Lower leg skin (tissue), 3 donors: Measurements from ENCODE around the gene TRIM5.

ENCODE experiments used
- CTCF ChIP-seq, 3 donors: fragments of 450-650 bp; IDR thresholded peaks; one replicate each; pipeline ENCODE4 v1.5.1; 2016; ENCODE audit warnings: antibody characterized with exemption in 3 of 3, mild to moderate bottlenecking in 3 of 3, moderate library complexity in 2 of 3
- POLR2A ChIP-seq, 2 donors: fragments of 450-650 bp; IDR thresholded peaks; one replicate each; pipeline ENCODE4 v1.6.1; 2016 to 2017; ENCODE audit warnings: antibody characterized with exemption in 2 of 2, mild to moderate bottlenecking in 1 of 2, moderate library complexity in 1 of 2

DNA sequence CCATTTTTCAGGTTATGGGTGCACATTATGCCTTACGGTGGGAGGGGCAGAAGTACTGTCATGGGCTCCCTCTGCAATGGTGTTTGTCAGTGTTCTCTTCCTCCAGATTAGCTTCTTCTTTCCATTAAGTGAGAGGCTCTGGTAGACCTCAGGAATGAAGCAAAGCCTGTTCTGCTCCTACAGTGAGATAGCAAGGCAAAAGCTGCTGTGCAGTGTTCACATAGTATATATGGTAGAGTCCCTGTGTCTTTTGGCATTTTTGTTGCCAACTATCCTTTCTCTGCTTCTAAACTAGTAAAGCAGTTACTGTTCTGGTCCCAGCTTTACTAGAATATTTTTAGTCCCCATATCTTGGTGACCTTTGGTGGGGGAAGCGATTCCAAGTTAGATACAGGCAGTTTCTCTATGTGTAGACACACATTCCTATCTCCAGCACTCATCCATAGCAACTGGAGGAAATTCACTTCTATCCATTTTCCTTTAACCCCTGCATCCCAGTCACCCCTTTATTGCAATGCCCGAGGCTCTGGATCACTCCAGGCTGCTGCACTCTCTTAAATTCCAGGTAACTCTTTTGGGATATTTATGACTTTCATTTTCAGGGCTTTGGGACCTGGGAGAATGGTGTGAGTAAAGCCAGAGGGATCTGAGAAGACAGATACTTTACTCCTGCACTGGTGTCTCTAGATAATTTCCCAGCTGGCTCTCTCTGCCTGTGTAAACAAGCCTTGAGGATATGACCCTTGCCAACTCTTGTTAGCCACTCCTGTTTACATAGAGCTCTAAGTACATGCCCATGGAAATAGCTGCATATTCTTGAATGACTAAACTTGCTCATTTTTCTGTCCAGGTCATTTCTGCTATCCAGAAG lies 64.0 kb downstream of the TRIM5 start:
- TF ChIP-seq POLR2A (IDR thresholded peaks at IDR 0.05), result no peak
- no peak for TF ChIP-seq CTCF (IDR thresholded peaks at IDR 0.05)
